Fibroblast of skin of left biceps (primary cell): ENCODE data around the gene BTBD1.
"Not testable (repeated sequence)": the region's sequence is repeated elsewhere in the genome, so short reads cannot be mapped to it uniquely, and the experiment has no call there.

Source experiments
- DNase-seq, 2 experiments: peaks; one replicate each; pipeline ENCODE4 v3.0.0-alpha.2; 2013; ENCODE audit warnings: low read depth in 2 of 2

Gene BTBD1

GRCh38 chr15:83057696-83058376 lies 9.2 kb downstream of the BTBD1 start:
- DNase-seq, result no peak

GRCh38 chr15:83057002-83057401 lies 10.1 kb downstream of the BTBD1 start:
- no peak for DNase-seq

GRCh38 chr15:83053151-83053550 lies 13.9 kb downstream of the BTBD1 start:
- DNase-seq, result no peak

- no peak for DNase-seq
These were observed 20.4 kb downstream of the BTBD1 start for GRCh38 chr15:83046558-83047127.

- DNase-seq, result no peak
These were observed 22.9 kb downstream of the BTBD1 start for GRCh38 chr15:83044156-83044555.

- no peak for DNase-seq
These were observed 27.8 kb downstream of the BTBD1 start for GRCh38 chr15:83039206-83039605.

GRCh38 chr15:83036253-83036652 lies 30.8 kb downstream of the BTBD1 start:
- DNase-seq, result no peak

GRCh38 chr15:83031234-83031633 lies 35.8 kb downstream of the BTBD1 start:
- DNase-seq, result not testable (repeated sequence)

GRCh38 chr15:83030021-83030420 lies 37.0 kb downstream of the BTBD1 start:
- DNase-seq, result no peak

- DNase-seq, result no peak
These were observed 48.6 kb downstream of the BTBD1 start for GRCh38 chr15:83018436-83018835.

GRCh38 chr15:83016906-83017305 lies 50.1 kb downstream of the BTBD1 start:
- DNase-seq, result no peak

GRCh38 chr15:83015361-83015760 lies 51.7 kb downstream of the BTBD1 start:
- DNase-seq, result no peak

GRCh38 chr15:83014205-83014653 lies 52.8 kb downstream of the BTBD1 start:
- no peak for DNase-seq

GRCh38 chr15:83012636-83013035 lies 54.4 kb downstream of the BTBD1 start:
- no peak for DNase-seq

- peak in 1 of 2 experiments; percentile 3 for DNase-seq
These were observed 55.0 kb downstream of the BTBD1 start for GRCh38 chr15:83012076-83012426.

GRCh38 chr15:83011271-83012075 lies 55.6 kb downstream of the BTBD1 start, which contains the start of gene C15orf40:
C15orf40 (minus strand) TSS chr15:83011639; CDS start chr15:83011607, 32 bp downstream.
- DNase-seq, result peak; percentile 68 to 74

- peak in 1 of 2 experiments; percentile 18 for DNase-seq
These were observed 56.3 kb downstream of the BTBD1 start for GRCh38 chr15:83010709-83011270.

- DNase-seq, result not testable (repeated sequence)
These were observed 66.4 kb downstream of the BTBD1 start for GRCh38 chr15:83000672-83001031.

- DNase-seq, result peak in 1 of 2 experiments; percentile 25
These were observed 67.0 kb downstream of the BTBD1 start for GRCh38 chr15:82999905-83000671.

GRCh38 chr15:82999426-82999825 lies 67.6 kb downstream of the BTBD1 start:
- DNase-seq, result no peak

- no peak for DNase-seq
These were observed 71.1 kb downstream of the BTBD1 start for GRCh38 chr15:82995938-82996337.

GRCh38 chr15:82995076-82995475 lies 72.0 kb downstream of the BTBD1 start:
- DNase-seq, result no peak
